Activated naive CD8-positive, alpha-beta T cell treated with anti-CD3 and anti-CD28 coated beads, Interleukin-2, amount 50 U/mL, for 16 hours (primary cell): ENCODE data around the gene ADARB2.
"Not testable (repeated sequence)": the region's sequence is repeated elsewhere in the genome, so short reads cannot be mapped to it uniquely, and the experiment has no call there.

ENCODE experiments used
- DNase-seq: peaks from one replicate; pipeline ENCODE4 v3.0.0-alpha.2; 2020; ENCODE audit warnings: low read depth, low spot score

Gene ADARB2

GRCh38 chr10:1434912-1435692 is 302.2 kb downstream of the ADARB2 start:
- no peak for DNase-seq

GRCh38 chr10:1434202-1434601 is 303.1 kb downstream of the ADARB2 start:
- no peak for DNase-seq

- DNase-seq, result no peak
These were observed 305.2 kb downstream of the ADARB2 start for GRCh38 chr10:1432161-1432560.

GRCh38 chr10:1431229-1431628 is 306.1 kb downstream of the ADARB2 start:
- no peak for DNase-seq

- DNase-seq, result not testable (repeated sequence)
These were observed 309.7 kb downstream of the ADARB2 start for GRCh38 chr10:1427521-1428186.

- DNase-seq, result no peak
These were observed 310.5 kb downstream of the ADARB2 start for GRCh38 chr10:1426786-1427185.

- no peak for DNase-seq
These were observed 311.4 kb downstream of the ADARB2 start for GRCh38 chr10:1425879-1426278.

- DNase-seq, result no peak
These were observed 312.7 kb downstream of the ADARB2 start for GRCh38 chr10:1424648-1425047.

- no peak for DNase-seq
These were observed 313.6 kb downstream of the ADARB2 start for GRCh38 chr10:1423676-1424253.

GRCh38 chr10:1422275-1422674 is 315.1 kb downstream of the ADARB2 start:
- DNase-seq, result no peak

GRCh38 chr10:1420661-1421362 is 316.5 kb downstream of the ADARB2 start:
- peak; percentile 39 for DNase-seq

- no peak for DNase-seq
These were observed 317.3 kb downstream of the ADARB2 start for GRCh38 chr10:1419796-1420610.

- no peak for DNase-seq
These were observed 319.2 kb downstream of the ADARB2 start for GRCh38 chr10:1418031-1418550.

GRCh38 chr10:1417574-1417973 is 319.8 kb downstream of the ADARB2 start:
- no peak for DNase-seq

GRCh38 chr10:1416456-1417037 is 320.8 kb downstream of the ADARB2 start:
- DNase-seq, result no peak

- no peak for DNase-seq
These were observed 322.4 kb downstream of the ADARB2 start for GRCh38 chr10:1414893-1415292.

- not testable (repeated sequence) for DNase-seq
These were observed 323.0 kb downstream of the ADARB2 start for GRCh38 chr10:1414346-1414745.

GRCh38 chr10:1413823-1414222 is 323.5 kb downstream of the ADARB2 start:
- DNase-seq, result no peak

- no peak for DNase-seq
These were observed 324.1 kb downstream of the ADARB2 start for GRCh38 chr10:1413256-1413655.

GRCh38 chr10:1412531-1413189 is 324.7 kb downstream of the ADARB2 start:
- DNase-seq, result no peak
